Thymus (tissue), 11 donors: ENCODE results near the gene PARD3B. TPM values are rescaled to one million over a fixed set of nuclear protein-coding genes. Genes with fewer than 3 reads are reported as not detected.

Source experiments
- DNase-seq, 9 donors: peaks; one replicate each; pipeline ENCODE4 v3.0.0-alpha.2; 2013; ENCODE audit warnings: low spot score in 9 of 9, low read depth in 6 of 9, missing footprints in 1 of 9
- H3K27ac ChIP-seq, 2 donors: one replicate each; pipeline ENCODE4 v1.5.1; 2013; ENCODE audit warnings: control low read depth in 1 of 2, low read depth in 1 of 2, low read length in 1 of 2, mild to moderate bottlenecking in 1 of 2, moderate library complexity in 1 of 2
- H3K27me3 ChIP-seq, 2 donors: one replicate each; pipeline ENCODE4 v1.5.1; 2013; ENCODE audit warnings: low read length in 1 of 2; ENCODE audit not compliant: control insufficient read depth in 2 of 2, insufficient read depth in 1 of 2
- H3K36me3 ChIP-seq, 2 donors: one replicate each; pipeline ENCODE4 v1.5.1; 2013; ENCODE audit warnings: low read length in 1 of 2, mild to moderate bottlenecking in 1 of 2, moderate library complexity in 1 of 2; ENCODE audit not compliant: control insufficient read depth in 2 of 2, insufficient read depth in 2 of 2
- H3K4me1 ChIP-seq, 2 donors: one replicate each; pipeline ENCODE4 v1.5.1; 2013; ENCODE audit warnings: low read length in 2 of 2; ENCODE audit not compliant: control insufficient read depth in 2 of 2, insufficient read depth in 2 of 2
- H3K4me3 ChIP-seq, 2 donors: one replicate each; pipeline ENCODE4 v1.5.1; 2013; ENCODE audit warnings: low read length in 2 of 2, control low read depth in 1 of 2, mild to moderate bottlenecking in 1 of 2
- H3K9me3 ChIP-seq, 2 donors: one replicate each; pipeline ENCODE4 v1.5.1; 2013; ENCODE audit warnings: low read length in 1 of 2, mild to moderate bottlenecking in 1 of 2; ENCODE audit not compliant: control insufficient read depth in 2 of 2, insufficient read depth in 1 of 2
- WGBS: extraction: QIAGEN DNeasy Blood & Tissue Kit; methylation state at CpG from one replicate; pipeline ENCODE4 v1.1.7; 2013; 5-methylcytosine and 5-hydroxymethylcytosine counted together
- polyA plus RNA-seq: library from polyadenylated mRNA; stranded (reverse); fragments of 200-250 nt; gene quantifications from one replicate; pipeline ENCODE4 v1.2.3, GENCODE V29; 2013
- total RNA-seq: library from RNA; stranded (reverse); fragments of 120-200 nt; gene quantifications from one replicate; pipeline ENCODE4 v1.2.4, GENCODE V29; 2013
- donor health status: healthy.

Gene PARD3B
- total and polyA plus RNA-seq, 2 donors, result 1.0 to 2.4 TPM

DNA sequence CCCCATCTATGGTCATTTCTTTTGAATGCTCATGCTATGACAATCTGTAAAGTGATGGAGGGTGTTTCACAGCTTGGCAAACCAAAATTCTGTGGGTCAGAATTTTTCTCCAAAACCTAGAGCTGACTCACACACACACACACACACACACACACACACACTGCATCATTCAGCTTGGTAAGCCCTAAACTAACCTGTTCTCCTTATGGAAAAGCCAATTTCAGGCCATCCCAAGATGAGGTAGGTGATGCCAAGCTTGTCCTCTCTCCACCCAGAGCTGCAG, 1092.0 kb downstream of the PARD3B start:
- DNase-seq, result no peak

DNA sequence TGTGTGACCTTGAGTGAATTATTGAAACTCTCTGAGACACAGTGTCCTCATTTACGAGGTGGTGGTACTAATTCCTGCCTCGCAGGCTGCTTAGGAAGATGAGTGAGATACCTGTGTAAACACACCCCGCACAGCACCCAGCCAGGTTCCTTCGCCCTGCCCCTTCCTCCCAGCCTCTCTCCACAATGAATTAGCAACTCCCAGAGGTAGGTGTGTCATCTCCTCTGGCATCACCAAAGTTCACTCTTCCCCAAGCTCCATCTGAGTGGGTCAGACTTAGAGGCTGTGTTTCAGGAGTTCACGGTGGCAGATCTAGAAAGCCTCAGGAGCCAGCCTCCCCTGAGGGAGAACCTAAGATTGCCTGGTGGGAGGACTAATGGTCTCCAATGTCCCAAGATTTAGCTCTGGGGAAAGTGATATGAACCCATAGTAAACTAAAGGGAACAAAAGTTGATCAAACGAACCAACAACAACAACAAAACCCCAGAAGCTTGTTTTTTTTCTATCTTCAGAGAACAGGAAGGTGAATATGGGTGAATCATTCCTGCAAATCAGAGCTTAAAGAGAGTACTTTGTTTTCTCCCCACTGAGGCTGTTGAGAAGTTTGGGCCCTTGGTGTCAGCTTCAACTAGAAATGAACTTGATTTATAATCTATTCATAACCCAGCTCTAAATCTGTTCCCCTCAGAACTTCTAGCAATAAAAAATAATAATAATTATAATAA, 1092.7 kb downstream of the PARD3B start:
- no peak for DNase-seq
- 89% methylated on average over 6 of the region's 6 CpGs for WGBS

More for the DNA sequence above, 1092.0 kb downstream of the PARD3B start:
- Histone ChIP-seq H3K27ac (no peak overlapping the region), H3K36me3 (no peaks in the 10 kb centered on the region), H3K27me3 (peaks cover 0 to 2% of the 10 kb centered on the region in 2 donors), H3K4me3 (no peak overlapping the region), H3K9me3 (no peaks in the 10 kb centered on the region), H3K4me1 (no peaks in the 10 kb centered on the region)

DNA sequence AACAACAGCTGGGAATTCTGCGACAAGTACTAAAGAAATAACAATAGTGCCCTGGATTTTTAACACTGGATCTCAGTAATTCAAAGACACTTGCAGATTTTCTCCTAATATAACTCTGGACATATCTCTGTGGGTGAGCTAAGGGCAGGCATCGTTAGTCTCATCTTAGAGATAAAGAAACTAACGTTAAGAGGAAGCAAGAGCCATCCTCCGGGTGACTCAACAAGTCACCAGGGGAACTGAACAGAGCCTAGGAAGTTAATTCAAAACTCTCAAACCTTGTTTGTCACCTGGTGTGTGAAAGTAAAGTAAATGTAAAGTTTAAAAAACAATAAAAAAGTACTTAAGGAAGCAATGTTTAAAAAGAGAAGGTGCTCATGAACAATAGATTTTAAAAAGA, 1095.4 kb downstream of the PARD3B start:
- Histone ChIP-seq H3K27me3 (peaks cover 0 to 6% of the 10 kb centered on the region in 2 donors), H3K27ac (no peak overlapping the region), H3K4me1 (no peaks in the 10 kb centered on the region), H3K36me3 (no peaks in the 10 kb centered on the region), H3K4me3 (no peak overlapping the region), H3K9me3 (no peaks in the 10 kb centered on the region)
- no peak for DNase-seq
- WGBS, result 77% methylated on average over 4 of the region's 4 CpGs

More for the DNA sequence above, 1092.7 kb downstream of the PARD3B start:
- Histone ChIP-seq H3K4me3 (no peak overlapping the region), H3K4me1 (no peaks in the 10 kb centered on the region), H3K27ac (no peak overlapping the region), H3K9me3 (no peaks in the 10 kb centered on the region), H3K27me3 (peaks cover 0 to 4% of the 10 kb centered on the region in 2 donors), H3K36me3 (no peaks in the 10 kb centered on the region)

DNA sequence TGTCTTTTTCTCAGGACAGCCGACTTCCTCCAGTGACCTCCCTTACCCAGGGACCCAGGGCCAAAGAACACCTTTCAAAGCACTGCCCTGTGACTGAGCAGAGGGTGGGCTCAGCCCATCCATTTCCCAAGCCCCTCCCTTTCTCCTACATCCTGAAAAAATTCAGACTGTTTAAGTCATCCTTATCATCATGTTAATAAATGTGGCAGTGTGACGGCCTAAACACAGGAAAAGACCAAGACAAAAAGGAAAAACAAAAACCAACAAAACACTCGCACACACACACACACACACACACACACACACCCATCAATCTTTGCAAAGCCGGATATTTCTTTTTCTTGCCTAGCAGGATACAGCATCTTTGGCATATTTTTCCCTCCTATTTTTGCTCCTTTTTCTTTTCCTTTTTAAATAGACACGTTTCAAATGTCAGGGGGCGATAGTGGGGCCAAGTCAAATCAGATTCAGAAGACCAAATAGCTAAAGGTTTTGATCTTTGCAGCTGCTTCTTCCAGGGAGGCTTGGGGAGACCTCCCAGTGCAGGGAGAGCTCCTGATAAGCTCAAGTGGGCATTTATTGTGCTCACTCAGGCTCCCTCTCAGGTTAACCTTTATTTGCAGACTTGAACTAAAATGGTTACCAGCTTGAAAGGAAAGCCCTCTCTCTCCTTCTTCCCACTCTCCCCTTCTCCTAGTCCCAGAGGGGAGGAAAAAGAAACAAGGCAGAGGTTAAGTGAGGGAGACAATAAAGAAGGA, 1097.5 kb downstream of the PARD3B start:
- H3K27me3 ChIP-seq, result peaks cover 0 to 6% of the 10 kb centered on the region in 2 donors
- DNase-seq, result no peak
- no peaks in the 10 kb centered on the region for H3K36me3 ChIP-seq
- 66% methylated on average over 6 of the region's 6 CpGs for WGBS
- no peak overlapping the region for H3K27ac ChIP-seq
- H3K9me3 ChIP-seq, result no peaks in the 10 kb centered on the region
- no peaks in the 10 kb centered on the region for H3K4me1 ChIP-seq
- H3K4me3 ChIP-seq, result no peak overlapping the region

DNA sequence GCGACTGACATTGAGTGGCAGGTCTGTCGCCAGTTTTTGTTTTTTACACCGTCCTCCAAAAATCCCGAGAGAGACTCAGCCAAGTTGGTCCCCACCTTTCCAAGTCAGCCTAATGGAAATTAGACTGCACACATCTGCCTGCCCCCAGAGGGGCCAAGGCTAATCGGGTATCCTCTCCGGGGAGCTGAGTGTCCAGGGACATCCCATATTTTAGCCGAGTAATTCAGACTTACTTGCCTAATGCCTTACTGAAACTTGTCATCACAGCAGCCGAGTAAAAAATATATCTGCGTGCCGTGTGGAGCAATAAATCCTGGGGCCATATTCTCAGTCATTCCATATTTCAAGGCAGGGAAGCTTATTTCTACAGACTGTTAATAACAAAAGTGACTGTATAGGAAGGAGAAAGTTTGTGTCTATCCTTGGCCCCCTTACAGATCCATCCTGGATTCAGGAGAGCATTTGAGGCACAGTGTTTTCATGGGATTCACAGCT, 1098.2 kb downstream of the PARD3B start:
- H3K4me1 ChIP-seq, result no peaks in the 10 kb centered on the region
- 90% methylated on average over 10 of the region's 10 CpGs for WGBS
- no peak overlapping the region for H3K4me3 ChIP-seq
- DNase-seq, result no peak
- H3K36me3 ChIP-seq, result no peaks in the 10 kb centered on the region
- peaks cover 0 to 6% of the 10 kb centered on the region in 2 donors for H3K27me3 ChIP-seq
- no peaks in the 10 kb centered on the region for H3K9me3 ChIP-seq
- H3K27ac ChIP-seq, result no peak overlapping the region

DNA sequence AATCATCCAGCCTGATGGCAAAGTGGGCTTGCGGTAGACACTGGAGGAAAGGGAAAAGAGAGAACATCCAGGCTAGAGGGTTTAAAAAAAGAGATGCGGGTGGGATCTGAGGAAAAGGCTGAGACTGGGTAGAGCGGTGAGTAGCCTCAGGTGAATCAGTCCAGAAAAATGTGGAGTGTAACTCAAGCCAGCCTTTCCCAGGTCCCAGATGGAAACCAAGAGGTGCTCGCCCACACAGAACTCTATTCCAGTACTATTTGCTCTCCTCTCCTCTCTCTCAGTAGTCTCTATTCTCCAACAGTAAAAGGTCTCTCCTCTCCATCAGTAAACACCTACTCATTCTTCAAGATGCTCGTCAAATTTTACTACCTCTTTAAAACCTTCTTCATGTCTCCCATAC, 1098.7 kb downstream of the PARD3B start:
- Histone ChIP-seq H3K27ac (no peak overlapping the region), H3K27me3 (peaks cover 0 to 6% of the 10 kb centered on the region in 2 donors), H3K36me3 (no peaks in the 10 kb centered on the region), H3K9me3 (no peaks in the 10 kb centered on the region), H3K4me3 (no peak overlapping the region), H3K4me1 (no peaks in the 10 kb centered on the region)
- no peak for DNase-seq
- WGBS, result 95% methylated on average over 5 of the region's 5 CpGs

DNA sequence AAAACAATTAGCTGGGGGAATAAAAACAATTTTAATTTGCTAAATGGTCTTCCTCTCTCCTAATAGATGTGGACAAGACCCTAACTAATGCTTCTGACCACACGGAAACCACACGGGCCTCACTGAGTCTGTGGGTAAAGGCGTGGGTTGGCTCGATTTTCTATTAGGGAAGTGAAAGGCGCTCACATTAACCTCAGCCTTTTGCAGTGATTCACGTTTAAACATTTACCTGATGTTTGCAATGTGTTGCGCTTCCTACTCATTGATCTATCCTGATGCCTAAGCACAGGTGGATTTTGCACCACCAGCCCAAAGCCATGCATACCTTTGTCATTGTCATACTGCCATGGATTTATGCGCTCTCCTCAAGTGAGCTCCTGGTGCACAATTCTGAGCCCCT, 1101.4 kb downstream of the PARD3B start:
- no peaks in the 10 kb centered on the region for H3K36me3 ChIP-seq
- no peak overlapping the region for H3K4me3 ChIP-seq
- WGBS, result 60% methylated on average over 8 of the region's 8 CpGs
- H3K9me3 ChIP-seq, result no peaks in the 10 kb centered on the region
- peaks cover 0 to 6% of the 10 kb centered on the region in 2 donors for H3K27me3 ChIP-seq
- DNase-seq, result no peak
- no peaks in the 10 kb centered on the region for H3K4me1 ChIP-seq
- H3K27ac ChIP-seq, result no peak overlapping the region

DNA sequence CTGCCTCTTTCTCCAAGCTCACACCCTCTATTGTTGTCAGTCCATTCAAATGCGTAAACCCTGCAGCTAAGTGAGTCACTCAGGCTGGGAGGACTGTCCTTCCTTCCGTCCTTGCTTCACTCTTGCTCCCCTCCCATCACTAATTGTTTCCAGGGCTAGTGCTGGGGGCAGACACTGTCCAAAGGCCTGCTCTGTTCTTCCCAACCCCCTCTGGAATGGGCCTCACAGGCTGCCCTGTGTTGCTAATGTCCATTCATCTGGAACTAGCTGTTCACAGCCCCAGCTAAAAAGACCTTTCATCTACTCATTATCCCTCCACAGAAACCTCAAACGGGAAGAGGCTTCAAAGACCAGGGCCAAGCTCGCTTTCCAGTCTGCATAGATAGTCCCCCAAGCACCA, 1105.2 kb downstream of the PARD3B start:
- Histone ChIP-seq H3K9me3 (no peaks in the 10 kb centered on the region), H3K27me3 (no peaks in the 10 kb centered on the region), H3K27ac (no peak overlapping the region), H3K36me3 (no peaks in the 10 kb centered on the region), H3K4me3 (no peak overlapping the region), H3K4me1 (no peaks in the 10 kb centered on the region)
- DNase-seq, result no peak
- 78% methylated on average over 4 of the region's 4 CpGs for WGBS

DNA sequence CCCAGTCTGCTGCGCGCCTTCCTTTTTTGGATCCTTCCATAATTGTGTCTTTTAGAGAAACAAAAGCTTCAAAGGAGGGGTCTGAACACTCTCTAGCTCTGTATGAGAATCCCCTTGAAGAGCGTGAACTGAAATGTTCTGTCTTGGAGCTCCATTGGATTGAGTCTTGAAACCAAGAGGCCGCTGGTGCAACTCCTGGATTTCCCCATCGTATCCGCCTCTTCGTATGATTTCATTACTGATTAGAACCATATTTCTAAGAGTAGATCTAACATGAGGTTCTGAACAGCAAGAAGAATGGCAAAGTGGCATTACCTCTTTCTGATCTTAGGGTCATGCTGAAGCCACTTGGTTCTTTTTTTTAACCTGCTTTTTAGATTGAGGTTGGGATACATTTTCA, 1105.7 kb downstream of the PARD3B start:
- Histone ChIP-seq H3K36me3 (no peaks in the 10 kb centered on the region), H3K4me3 (no peak overlapping the region), H3K4me1 (no peaks in the 10 kb centered on the region), H3K27ac (no peak overlapping the region), H3K9me3 (no peaks in the 10 kb centered on the region), H3K27me3 (no peaks in the 10 kb centered on the region)
- no peak for DNase-seq
- WGBS, result 97% methylated on average over 7 of the region's 7 CpGs
